ENCODE results near the gene ABCA4.

ABCA4 gene

GRCh38 chr1:94092210-94092613 is 28.7 kb downstream of the ABCA4 start:
- TF ChIP-seq, protein P1, sequence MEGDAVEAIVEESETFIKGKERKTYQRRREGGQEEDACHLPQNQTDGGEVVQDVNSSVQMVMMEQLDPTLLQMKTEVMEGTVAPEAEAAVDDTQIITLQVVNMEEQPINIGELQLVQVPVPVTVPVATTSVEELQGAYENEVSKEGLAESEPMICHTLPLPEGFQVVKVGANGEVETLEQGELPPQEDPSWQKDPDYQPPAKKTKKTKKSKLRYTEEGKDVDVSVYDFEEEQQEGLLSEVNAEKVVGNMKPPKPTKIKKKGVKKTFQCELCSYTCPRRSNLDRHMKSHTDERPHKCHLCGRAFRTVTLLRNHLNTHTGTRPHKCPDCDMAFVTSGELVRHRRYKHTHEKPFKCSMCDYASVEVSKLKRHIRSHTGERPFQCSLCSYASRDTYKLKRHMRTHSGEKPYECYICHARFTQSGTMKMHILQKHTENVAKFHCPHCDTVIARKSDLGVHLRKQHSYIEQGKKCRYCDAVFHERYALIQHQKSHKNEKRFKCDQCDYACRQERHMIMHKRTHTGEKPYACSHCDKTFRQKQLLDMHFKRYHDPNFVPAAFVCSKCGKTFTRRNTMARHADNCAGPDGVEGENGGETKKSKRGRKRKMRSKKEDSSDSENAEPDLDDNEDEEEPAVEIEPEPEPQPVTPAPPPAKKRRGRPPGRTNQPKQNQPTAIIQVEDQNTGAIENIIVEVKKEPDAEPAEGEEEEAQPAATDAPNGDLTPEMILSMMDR (conservative IDR thresholded peaks at IDR 0.05; ENCODE audit: low read depth, low read length) = no peak
- DNase-seq (ENCODE audit: low read depth) = no peak
- H3K4me3 ChIP-seq (ENCODE audit: low read length) = no peak overlapping the region

GRCh38 chr1:94090761-94091160 is 30.2 kb downstream of the ABCA4 start:
- no peak for DNase-seq (ENCODE audit: low read depth)
- H3K4me3 ChIP-seq (ENCODE audit: low read length) = no peak overlapping the region
- TF ChIP-seq, protein P1 (conservative IDR thresholded peaks at IDR 0.05; ENCODE audit: low read depth, low read length) = no peak

GRCh38 chr1:94087193-94087592 is 33.8 kb downstream of the ABCA4 start:
- TF ChIP-seq, protein P1 (conservative IDR thresholded peaks at IDR 0.05; ENCODE audit: low read depth, low read length) = no peak
- no peak overlapping the region for H3K4me3 ChIP-seq (ENCODE audit: low read length)
- DNase-seq (ENCODE audit: low read depth) = no peak

DNA sequence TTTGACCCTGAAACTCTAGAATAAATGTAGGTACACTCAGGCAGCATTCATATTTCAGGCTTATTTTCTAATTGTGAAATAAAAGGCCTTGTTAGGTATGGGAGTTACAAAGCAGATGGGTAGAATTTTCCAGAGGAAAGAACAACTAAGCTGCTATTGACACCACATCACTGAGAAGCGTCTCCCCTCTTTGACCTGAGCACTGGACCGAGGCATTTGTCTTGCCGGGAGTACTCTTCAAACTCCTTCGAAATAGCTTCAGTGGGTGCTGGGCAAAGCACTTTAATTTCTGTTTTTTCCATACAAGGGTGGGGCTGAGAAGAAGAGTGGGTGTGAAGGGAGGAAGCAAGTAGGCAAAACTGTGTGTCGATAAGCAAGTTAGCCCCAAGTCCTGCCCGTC is 36.4 kb downstream of the ABCA4 start:
- TF ChIP-seq, protein P1 (conservative IDR thresholded peaks at IDR 0.05; ENCODE audit: low read depth, low read length) = no peak

DNA sequence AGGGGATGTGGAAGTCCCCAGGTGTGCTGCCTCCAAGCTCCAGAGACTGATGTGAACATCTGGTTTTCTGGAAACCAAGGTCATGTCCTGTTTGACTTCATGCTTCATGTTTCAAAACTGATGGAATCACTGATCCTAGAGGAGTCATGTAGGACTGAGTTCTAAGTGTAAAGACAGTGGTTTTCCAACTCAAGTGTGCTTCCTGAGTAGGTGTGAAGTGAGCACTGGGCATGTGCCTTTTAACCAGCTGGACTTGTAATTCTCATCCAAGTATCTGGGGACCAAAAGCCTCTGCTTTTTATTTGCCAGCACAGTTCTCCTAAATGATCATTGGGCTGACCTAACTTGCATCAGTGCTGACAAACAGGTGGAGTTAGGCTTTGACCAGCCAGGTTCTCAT is 36.9 kb downstream of the ABCA4 start:
- H3K4me3 ChIP-seq (ENCODE audit: low read length) = no peak overlapping the region
- TF ChIP-seq, protein P1 (conservative IDR thresholded peaks at IDR 0.05; ENCODE audit: low read depth, low read length) = no peak
- DNase-seq (ENCODE audit: low read depth) = no peak

More for the DNA sequence above, 36.4 kb downstream of the ABCA4 start:
- no peak for DNase-seq (ENCODE audit: low read depth)
- no peak overlapping the region for H3K4me3 ChIP-seq (ENCODE audit: low read length)

DNA sequence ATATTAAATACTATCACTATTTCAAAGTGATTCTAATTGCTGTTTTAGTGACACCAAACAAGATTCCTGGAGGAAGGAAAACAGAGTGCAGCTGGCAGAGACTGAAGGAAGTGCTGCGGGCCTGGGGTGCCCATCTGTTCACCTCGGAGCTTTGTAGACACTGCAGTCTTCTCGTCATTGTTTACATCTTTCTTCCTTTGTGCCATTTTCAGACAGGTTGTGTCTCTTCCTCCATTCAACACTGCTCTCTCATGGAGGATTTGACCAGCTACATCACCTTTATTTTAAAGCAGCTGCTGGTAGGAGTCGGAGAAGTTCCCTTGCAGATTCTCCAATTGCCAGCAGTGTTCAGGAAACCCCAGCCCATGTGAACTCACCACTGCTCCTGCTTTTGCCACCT is 37.3 kb downstream of the ABCA4 start:
- no peak overlapping the region for H3K4me3 ChIP-seq (ENCODE audit: low read length)
- DNase-seq (ENCODE audit: low read depth) = no peak
- TF ChIP-seq, protein P1 (conservative IDR thresholded peaks at IDR 0.05; ENCODE audit: low read depth, low read length) = no peak

DNA sequence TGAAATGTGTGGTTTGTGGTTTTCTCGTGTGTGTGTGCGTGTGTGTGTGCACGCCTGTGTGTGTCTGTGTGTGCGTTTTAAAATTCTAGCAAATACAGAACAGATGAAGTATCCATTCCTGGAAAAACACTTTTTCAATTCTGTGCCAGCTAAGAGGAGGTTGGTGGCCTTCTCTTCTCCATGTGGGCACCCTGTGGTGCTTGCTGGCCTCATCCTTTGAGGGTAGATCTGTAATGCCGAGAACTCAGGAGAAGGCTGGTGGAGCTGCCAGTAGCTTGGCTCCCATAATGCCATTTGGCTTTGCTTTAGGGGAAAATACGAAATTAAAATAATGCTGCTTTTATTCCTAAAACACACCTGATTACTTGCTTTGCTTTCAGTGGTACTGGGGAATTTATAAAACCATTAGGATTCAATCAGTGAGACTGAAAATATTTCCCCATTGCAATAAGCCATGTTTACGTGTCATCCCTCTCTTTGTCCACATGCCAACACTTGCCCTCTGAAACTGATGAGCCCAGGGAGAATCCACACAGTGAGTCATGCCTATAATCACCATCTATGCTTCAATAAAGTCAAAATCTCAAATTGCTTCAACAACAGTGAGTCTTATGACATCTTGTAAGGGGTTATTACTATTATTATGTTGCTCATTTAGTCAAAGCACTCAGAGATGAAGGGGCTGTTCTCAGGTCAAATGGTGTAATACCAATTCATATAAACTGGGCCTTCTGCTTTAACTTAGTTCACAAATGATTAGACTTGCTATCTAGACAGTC is 39.2 kb downstream of the ABCA4 start:
- no peak for DNase-seq (ENCODE audit: low read depth)
- no peak overlapping the region for H3K4me3 ChIP-seq (ENCODE audit: low read length)

More for the DNA sequence above, 39.2 kb downstream of the ABCA4 start:
- TF ChIP-seq, protein P1 (conservative IDR thresholded peaks at IDR 0.05; ENCODE audit: low read depth, low read length) = no peak

All from retinal pigment epithelial cell (primary cell).